OCI-LY7 (cell line): Measurements from ENCODE around the gene ABCC3.

ENCODE experiments used
- CTCF ChIP-seq: fragments of 200-600 bp; sonication (generic); conservative IDR thresholded peaks from 2 replicates; pipeline ENCODE4 v1.5.1; 2014; ENCODE audit warnings: mild to moderate bottlenecking, antibody characterized with exemption, low read length, moderate library complexity, mixed read lengths
- EZH2phosphoT487 ChIP-seq: fragments of 200-600 bp; sonication (generic); IDR thresholded peaks from 2 replicates; pipeline ENCODE4 v1.6.1; 2018; ENCODE audit warnings: low read depth, borderline replicate concordance, mild to moderate bottlenecking, mixed run types, antibody characterized with exemption, low read length, moderate library complexity, mixed read lengths

- TF ChIP-seq CTCF (no peak), EZH2phosphoT487 (no peak)
Observed at GRCh38 chr17:50635732-50635981, 976 bp downstream of the ABCC3 start.
